Measurements from ENCODE around the gene SH2B3. TPM values are rescaled to one million over a fixed set of nuclear protein-coding genes. Genes with fewer than 3 reads are reported as not detected.
A peak's percentile ranks its signal among the peaks of the same experiment; 100 is the strongest.

SH2B3 gene
- total and polyA plus RNA-seq, 9 of the 15 experiments (the other 6 are each of a cell fraction or from before 2014, with no cell fraction given) = 10.8 to 75.3 (median 37.4) TPM

DNA sequence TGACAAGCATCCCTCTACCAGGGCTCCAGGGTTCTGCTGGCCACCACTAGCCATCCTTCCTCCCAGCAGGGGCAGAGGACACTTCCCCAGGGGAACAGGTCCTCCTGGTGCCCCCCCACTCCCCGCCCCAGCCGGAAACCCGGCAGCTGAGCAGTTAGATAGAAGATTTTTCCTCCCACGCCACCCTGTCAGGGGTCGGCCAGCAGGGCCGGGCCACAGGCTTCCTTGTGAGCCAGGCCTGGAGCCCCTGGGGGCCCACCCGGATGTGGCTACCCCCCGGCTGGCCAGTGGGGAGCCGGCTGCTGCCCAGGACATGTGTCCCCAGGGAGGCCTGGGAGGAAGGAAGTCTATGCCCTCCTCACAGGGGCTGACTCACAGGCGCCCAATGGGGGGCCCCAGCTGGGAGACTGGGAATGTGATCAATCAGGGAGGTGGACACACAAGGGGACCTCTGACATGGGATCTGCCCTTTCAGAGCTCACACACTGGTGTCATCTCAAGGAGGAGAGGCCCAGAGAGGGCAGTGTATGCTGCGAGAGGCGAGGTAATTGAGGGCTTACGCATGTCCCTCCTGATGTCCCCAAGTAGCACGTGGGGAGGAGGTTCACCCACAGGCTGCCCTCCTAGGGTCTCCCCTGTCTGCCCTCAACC, 4.2 kb downstream of the SH2B3 start (continued):
- TF ChIP-seq, protein P1, sequence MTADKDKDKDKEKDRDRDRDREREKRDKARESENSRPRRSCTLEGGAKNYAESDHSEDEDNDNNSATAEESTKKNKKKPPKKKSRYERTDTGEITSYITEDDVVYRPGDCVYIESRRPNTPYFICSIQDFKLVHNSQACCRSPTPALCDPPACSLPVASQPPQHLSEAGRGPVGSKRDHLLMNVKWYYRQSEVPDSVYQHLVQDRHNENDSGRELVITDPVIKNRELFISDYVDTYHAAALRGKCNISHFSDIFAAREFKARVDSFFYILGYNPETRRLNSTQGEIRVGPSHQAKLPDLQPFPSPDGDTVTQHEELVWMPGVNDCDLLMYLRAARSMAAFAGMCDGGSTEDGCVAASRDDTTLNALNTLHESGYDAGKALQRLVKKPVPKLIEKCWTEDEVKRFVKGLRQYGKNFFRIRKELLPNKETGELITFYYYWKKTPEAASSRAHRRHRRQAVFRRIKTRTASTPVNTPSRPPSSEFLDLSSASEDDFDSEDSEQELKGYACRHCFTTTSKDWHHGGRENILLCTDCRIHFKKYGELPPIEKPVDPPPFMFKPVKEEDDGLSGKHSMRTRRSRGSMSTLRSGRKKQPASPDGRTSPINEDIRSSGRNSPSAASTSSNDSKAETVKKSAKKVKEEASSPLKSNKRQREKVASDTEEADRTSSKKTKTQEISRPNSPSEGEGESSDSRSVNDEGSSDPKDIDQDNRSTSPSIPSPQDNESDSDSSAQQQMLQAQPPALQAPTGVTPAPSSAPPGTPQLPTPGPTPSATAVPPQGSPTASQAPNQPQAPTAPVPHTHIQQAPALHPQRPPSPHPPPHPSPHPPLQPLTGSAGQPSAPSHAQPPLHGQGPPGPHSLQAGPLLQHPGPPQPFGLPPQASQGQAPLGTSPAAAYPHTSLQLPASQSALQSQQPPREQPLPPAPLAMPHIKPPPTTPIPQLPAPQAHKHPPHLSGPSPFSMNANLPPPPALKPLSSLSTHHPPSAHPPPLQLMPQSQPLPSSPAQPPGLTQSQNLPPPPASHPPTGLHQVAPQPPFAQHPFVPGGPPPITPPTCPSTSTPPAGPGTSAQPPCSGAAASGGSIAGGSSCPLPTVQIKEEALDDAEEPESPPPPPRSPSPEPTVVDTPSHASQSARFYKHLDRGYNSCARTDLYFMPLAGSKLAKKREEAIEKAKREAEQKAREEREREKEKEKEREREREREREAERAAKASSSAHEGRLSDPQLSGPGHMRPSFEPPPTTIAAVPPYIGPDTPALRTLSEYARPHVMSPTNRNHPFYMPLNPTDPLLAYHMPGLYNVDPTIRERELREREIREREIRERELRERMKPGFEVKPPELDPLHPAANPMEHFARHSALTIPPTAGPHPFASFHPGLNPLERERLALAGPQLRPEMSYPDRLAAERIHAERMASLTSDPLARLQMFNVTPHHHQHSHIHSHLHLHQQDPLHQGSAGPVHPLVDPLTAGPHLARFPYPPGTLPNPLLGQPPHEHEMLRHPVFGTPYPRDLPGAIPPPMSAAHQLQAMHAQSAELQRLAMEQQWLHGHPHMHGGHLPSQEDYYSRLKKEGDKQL (CRISPR knock-in tag; IDR thresholded peaks at IDR 0.05; ENCODE audit: borderline replicate concordance) = no peak
- TF ChIP-seq U2AF1 (optimal IDR thresholded peaks at IDR 0.05; ENCODE audit: low read depth, low read length) (no peak), TAF7 (tag; IDR thresholded peaks at IDR 0.05) (no peak), TARDBP (IDR thresholded peaks at IDR 0.05) (no peak), HNRNPLL (IDR thresholded peaks at IDR 0.05; ENCODE audit: low read depth, low read length, poor library complexity, severe bottlenecking) (no peak), ILK (tag; IDR thresholded peaks at IDR 0.05; ENCODE audit: borderline replicate concordance, low read depth) (no peak)
- TF ChIP-seq, protein P2, sequence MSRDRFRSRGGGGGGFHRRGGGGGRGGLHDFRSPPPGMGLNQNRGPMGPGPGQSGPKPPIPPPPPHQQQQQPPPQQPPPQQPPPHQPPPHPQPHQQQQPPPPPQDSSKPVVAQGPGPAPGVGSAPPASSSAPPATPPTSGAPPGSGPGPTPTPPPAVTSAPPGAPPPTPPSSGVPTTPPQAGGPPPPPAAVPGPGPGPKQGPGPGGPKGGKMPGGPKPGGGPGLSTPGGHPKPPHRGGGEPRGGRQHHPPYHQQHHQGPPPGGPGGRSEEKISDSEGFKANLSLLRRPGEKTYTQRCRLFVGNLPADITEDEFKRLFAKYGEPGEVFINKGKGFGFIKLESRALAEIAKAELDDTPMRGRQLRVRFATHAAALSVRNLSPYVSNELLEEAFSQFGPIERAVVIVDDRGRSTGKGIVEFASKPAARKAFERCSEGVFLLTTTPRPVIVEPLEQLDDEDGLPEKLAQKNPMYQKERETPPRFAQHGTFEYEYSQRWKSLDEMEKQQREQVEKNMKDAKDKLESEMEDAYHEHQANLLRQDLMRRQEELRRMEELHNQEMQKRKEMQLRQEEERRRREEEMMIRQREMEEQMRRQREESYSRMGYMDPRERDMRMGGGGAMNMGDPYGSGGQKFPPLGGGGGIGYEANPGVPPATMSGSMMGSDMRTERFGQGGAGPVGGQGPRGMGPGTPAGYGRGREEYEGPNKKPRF (IDR thresholded peaks at IDR 0.05; ENCODE audit: low read depth, low read length) = no peak
- TF ChIP-seq, protein P3, sequence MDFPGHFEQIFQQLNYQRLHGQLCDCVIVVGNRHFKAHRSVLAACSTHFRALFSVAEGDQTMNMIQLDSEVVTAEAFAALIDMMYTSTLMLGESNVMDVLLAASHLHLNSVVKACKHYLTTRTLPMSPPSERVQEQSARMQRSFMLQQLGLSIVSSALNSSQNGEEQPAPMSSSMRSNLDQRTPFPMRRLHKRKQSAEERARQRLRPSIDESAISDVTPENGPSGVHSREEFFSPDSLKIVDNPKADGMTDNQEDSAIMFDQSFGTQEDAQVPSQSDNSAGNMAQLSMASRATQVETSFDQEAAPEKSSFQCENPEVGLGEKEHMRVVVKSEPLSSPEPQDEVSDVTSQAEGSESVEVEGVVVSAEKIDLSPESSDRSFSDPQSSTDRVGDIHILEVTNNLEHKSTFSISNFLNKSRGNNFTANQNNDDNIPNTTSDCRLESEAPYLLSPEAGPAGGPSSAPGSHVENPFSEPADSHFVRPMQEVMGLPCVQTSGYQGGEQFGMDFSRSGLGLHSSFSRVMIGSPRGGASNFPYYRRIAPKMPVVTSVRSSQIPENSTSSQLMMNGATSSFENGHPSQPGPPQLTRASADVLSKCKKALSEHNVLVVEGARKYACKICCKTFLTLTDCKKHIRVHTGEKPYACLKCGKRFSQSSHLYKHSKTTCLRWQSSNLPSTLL (IDR thresholded peaks at IDR 0.05) = no peak
- TF ChIP-seq, protein P4, sequence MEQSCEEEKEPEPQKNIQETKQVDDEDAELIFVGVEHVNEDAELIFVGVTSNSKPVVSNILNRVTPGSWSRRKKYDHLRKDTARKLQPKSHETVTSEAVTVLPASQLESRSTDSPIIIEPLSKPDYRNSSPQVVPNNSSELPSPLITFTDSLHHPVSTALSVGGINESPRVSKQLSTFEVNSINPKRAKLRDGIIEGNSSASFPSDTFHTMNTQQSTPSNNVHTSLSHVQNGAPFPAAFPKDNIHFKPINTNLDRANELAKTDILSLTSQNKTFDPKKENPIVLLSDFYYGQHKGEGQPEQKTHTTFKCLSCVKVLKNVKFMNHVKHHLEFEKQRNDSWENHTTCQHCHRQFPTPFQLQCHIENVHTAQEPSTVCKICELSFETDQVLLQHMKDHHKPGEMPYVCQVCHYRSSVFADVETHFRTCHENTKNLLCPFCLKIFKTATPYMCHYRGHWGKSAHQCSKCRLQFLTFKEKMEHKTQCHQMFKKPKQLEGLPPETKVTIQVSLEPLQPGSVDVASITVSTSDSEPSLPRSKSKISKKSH (CRISPR knock-in tag; IDR thresholded peaks at IDR 0.05) = no peak
- TF ChIP-seq, protein P5, sequence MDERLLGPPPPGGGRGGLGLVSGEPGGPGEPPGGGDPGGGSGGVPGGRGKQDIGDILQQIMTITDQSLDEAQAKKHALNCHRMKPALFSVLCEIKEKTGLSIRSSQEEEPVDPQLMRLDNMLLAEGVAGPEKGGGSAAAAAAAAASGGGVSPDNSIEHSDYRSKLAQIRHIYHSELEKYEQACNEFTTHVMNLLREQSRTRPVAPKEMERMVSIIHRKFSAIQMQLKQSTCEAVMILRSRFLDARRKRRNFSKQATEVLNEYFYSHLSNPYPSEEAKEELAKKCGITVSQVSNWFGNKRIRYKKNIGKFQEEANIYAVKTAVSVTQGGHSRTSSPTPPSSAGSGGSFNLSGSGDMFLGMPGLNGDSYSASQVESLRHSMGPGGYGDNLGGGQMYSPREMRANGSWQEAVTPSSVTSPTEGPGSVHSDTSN (CRISPR knock-in tag; IDR thresholded peaks at IDR 0.05; ENCODE audit: low read depth) = no peak
- TF ChIP-seq, protein P5 (tag; conservative IDR thresholded peaks at IDR 0.05; ENCODE audit: low read depth) = peak; percentile 30; the same call in 1 of the 2 replicates
